ENCODE measurements around the gene RBFOX1.

The RBFOX1 gene

DNA sequence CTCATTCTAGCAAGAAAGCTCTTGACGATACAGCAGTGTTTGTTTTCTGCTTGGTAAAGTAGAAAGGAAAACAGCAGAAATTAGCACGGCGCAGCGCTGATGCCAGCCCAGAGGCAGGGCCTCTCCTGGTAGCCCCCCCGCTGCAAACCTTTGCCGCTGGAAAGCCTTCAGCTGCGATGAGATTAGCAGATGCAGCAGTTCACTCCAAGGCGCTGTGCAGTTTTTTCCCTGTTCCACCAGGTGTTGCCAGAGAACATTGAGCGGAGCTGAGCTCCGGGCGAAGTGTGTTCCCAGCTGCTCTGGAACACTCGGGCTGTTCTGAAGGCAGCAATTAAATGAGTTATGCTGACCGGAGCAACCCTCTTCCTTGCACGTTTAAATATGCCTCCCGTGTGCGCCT, 72.5 kb downstream of the RBFOX1 start:
- H3K36me3 ChIP-seq (ENCODE audit: low read depth) = no peaks in the 10 kb centered on the region
- H3K27ac ChIP-seq (ENCODE audit: poor library complexity, severe bottlenecking) = no peak overlapping the region
- H3K9me3 ChIP-seq (ENCODE audit: severe bottlenecking) = no peaks in the 10 kb centered on the region
- H3K4me3 ChIP-seq (ENCODE audit: severe bottlenecking) = no peak overlapping the region
- peak; percentile 41; the same call in 1 of the 3 replicates for ATAC-seq (ENCODE audit: low read depth)
- peak; percentile 12 for TF ChIP-seq CTCF (IDR thresholded peaks at IDR 0.05; ENCODE audit: poor library complexity, severe bottlenecking)
- H3K27me3 ChIP-seq (ENCODE audit: insufficient read depth, poor library complexity, severe bottlenecking) = no peaks in the 10 kb centered on the region
- no peaks in the 10 kb centered on the region for H3K4me1 ChIP-seq (ENCODE audit: insufficient read depth, poor library complexity, severe bottlenecking)
- DNase-seq (ENCODE audit: low spot score) = no peak

DNA sequence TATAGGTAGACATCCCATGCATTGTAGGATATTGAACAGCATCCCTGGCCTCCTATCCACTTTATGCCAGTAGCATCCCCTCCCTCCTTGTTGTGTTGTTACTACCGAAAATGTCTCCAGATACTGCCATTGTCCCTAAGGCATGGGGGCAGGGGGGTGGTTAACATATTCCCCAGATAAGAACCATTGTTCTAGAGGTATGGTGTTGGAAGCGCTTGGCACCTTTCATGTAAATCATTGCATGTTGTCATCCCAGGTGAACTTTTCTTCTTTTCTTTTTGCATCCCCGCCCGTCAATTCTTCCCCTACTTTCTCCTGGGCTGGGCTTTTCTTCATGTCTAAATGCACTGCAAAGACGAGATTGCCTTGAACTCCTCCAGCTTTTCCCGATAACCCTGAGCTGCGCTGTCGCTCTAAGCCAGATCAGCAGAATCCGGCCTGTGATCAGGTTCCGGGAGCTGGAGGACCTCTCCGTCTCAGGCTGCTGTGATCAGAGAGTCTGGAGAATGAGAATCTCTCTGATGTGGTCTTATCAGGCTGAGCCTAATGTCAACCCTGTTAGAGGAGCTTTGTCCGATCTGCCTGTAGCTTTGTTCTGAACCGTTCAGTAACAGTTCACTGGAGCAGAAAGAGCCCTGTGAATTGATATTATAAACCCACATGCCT, 76.2 kb downstream of the RBFOX1 start:
- Histone ChIP-seq H3K4me3 (ENCODE audit: severe bottlenecking) (no peak overlapping the region), H3K27ac (ENCODE audit: poor library complexity, severe bottlenecking) (no peak overlapping the region), H3K27me3 (ENCODE audit: insufficient read depth, poor library complexity, severe bottlenecking) (no peaks in the 10 kb centered on the region), H3K36me3 (ENCODE audit: low read depth) (no peaks in the 10 kb centered on the region), H3K4me1 (ENCODE audit: insufficient read depth, poor library complexity, severe bottlenecking) (no peaks in the 10 kb centered on the region), H3K9me3 (ENCODE audit: severe bottlenecking) (no peaks in the 10 kb centered on the region)
- no peak for DNase-seq (ENCODE audit: low spot score)
- no peak for ATAC-seq (ENCODE audit: low read depth)
- TF ChIP-seq CTCF (IDR thresholded peaks at IDR 0.05; ENCODE audit: poor library complexity, severe bottlenecking) = no peak

DNA sequence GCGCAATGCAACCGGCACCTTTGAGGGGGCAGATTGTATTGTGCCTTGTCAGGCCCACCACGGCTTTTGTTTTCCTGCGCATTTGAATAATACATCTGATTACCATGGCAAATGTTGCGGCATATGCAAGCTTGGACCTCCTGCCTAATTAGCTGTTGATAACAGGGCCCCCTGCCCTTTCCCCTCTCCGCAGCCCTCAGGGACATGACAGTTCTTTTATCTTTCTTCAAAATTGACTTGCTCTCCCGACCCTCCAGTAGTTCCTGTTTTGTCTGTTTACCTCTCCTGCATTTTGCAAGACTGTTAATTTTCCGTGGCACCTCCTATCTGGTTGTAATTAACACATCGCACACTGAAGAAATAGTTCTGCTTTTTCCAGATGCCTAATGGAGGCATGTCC, 86.8 kb downstream of the RBFOX1 start:
- H3K4me3 ChIP-seq (ENCODE audit: severe bottlenecking) = no peak overlapping the region
- H3K4me1 ChIP-seq (ENCODE audit: insufficient read depth, poor library complexity, severe bottlenecking) = no peaks in the 10 kb centered on the region
- no peak overlapping the region for H3K27ac ChIP-seq (ENCODE audit: poor library complexity, severe bottlenecking)
- no peaks in the 10 kb centered on the region for H3K27me3 ChIP-seq (ENCODE audit: insufficient read depth, poor library complexity, severe bottlenecking)
- DNase-seq (ENCODE audit: low spot score) (no peak), ATAC-seq (ENCODE audit: low read depth) (no peak)
- no peak for TF ChIP-seq CTCF (IDR thresholded peaks at IDR 0.05; ENCODE audit: poor library complexity, severe bottlenecking)
- no peaks in the 10 kb centered on the region for H3K9me3 ChIP-seq (ENCODE audit: severe bottlenecking)
- no peaks in the 10 kb centered on the region for H3K36me3 ChIP-seq (ENCODE audit: low read depth)

DNA sequence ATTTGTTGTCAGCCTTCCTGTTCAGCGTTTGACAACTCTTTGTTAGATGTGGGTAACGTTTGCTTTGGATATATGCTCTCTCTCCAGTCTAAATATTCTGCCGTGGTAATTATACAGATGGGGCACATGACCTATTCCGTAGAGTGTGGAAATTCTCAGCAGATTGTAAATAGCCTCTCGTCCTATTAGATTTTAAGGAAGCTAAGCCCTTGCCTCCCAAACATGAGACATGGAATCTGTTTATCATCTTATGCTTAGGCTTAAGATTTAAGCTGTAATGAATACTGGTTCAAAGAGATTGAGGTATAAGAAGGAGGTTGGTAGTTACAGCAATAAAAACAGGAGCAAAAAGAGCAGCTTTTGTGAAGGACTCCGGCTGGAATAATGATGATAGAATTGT, 87.4 kb downstream of the RBFOX1 start:
- no peak for DNase-seq (ENCODE audit: low spot score)
- no peaks in the 10 kb centered on the region for H3K9me3 ChIP-seq (ENCODE audit: severe bottlenecking)
- H3K36me3 ChIP-seq (ENCODE audit: low read depth) = no peaks in the 10 kb centered on the region
- H3K27me3 ChIP-seq (ENCODE audit: insufficient read depth, poor library complexity, severe bottlenecking) = no peaks in the 10 kb centered on the region
- no peak for TF ChIP-seq CTCF (IDR thresholded peaks at IDR 0.05; ENCODE audit: poor library complexity, severe bottlenecking)
- no peak for ATAC-seq (ENCODE audit: low read depth)
- H3K4me1 ChIP-seq (ENCODE audit: insufficient read depth, poor library complexity, severe bottlenecking) = no peaks in the 10 kb centered on the region
- H3K27ac ChIP-seq (ENCODE audit: poor library complexity, severe bottlenecking) = no peak overlapping the region
- no peak overlapping the region for H3K4me3 ChIP-seq (ENCODE audit: severe bottlenecking)

GRCh38 chr16:7420843-7421242, 88.2 kb downstream of the RBFOX1 start:
- no peak for TF ChIP-seq CTCF (IDR thresholded peaks at IDR 0.05; ENCODE audit: poor library complexity, severe bottlenecking)
- Histone ChIP-seq H3K27me3 (ENCODE audit: insufficient read depth, poor library complexity, severe bottlenecking) (no peaks in the 10 kb centered on the region), H3K4me3 (ENCODE audit: severe bottlenecking) (no peak overlapping the region), H3K36me3 (ENCODE audit: low read depth) (no peaks in the 10 kb centered on the region), H3K4me1 (ENCODE audit: insufficient read depth, poor library complexity, severe bottlenecking) (no peaks in the 10 kb centered on the region), H3K9me3 (ENCODE audit: severe bottlenecking) (no peaks in the 10 kb centered on the region), H3K27ac (ENCODE audit: poor library complexity, severe bottlenecking) (no peak overlapping the region)
- no peak for DNase-seq (ENCODE audit: low spot score)
- ATAC-seq (ENCODE audit: low read depth) = no peak

Data from RWPE2 (cell line).